ENCODE measurements around the gene MRGPRF. TPM values are rescaled to one million over a fixed set of nuclear protein-coding genes. Genes with fewer than 3 reads are reported as not detected.
A peak's percentile ranks its signal among the peaks of the same experiment; 100 is the strongest.

The MRGPRF gene
- total and polyA plus RNA-seq, 2 of the 8 experiments (the other 6 are each of a cell fraction or from before 2014, with no cell fraction given): 7.5 to 11.0 TPM

DNA sequence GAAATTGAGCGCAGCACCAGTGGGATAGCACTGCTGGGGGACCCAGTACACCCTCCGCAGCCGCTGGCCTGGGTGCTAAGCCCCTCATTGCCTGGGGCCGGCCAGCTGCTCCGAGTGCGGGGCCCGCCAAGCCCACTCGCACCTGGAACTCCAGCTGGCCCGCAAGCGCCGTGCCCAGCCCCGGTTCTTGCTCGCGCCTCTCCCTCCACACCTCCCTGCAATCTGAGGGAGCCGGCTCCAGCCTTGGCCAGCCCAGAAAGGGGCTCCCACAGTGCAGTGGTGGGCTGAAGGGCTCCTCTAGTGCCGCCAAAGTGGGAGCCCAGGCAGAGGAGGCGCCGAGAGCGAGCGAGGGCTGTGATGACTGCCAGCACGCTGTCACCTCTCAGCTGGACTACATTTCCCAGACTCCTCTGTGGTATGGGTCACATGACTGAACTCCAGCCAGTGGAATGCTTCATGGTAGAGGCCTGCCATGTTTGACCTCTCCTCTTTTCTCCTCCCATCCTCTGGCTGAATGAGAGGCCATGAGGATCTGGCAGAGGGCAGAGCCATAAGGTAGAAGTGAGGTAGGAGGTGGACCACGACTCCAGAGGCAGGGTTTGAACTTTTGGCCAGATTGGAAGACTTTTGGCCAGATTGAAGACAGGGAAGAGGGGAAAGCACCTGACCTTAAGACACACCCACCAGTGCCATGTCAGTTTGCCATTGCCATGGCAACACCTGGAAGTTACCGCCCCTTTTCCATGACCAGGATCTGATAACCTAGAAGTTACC, 38.4 kb downstream of the MRGPRF start (continued):
- TF ChIP-seq, protein P1, sequence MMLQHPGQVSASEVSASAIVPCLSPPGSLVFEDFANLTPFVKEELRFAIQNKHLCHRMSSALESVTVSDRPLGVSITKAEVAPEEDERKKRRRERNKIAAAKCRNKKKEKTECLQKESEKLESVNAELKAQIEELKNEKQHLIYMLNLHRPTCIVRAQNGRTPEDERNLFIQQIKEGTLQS (IDR thresholded peaks at IDR 0.05; ENCODE audit: insufficient read depth, low read depth, low read length): peak; percentile 43; the same call in 1 of the 2 replicates
- peak; percentile 86 for TF ChIP-seq YY1 (IDR thresholded peaks at IDR 0.05; ENCODE audit: low read depth, low read length)
- TF ChIP-seq, protein P2, sequence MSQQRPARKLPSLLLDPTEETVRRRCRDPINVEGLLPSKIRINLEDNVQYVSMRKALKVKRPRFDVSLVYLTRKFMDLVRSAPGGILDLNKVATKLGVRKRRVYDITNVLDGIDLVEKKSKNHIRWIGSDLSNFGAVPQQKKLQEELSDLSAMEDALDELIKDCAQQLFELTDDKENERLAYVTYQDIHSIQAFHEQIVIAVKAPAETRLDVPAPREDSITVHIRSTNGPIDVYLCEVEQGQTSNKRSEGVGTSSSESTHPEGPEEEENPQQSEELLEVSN (IDR thresholded peaks at IDR 0.05): no peak
- no peak for TF ChIP-seq EZH2 (IDR thresholded peaks at IDR 0.05; ENCODE audit: low read depth, low read length, severe bottlenecking)
- TF ChIP-seq GTF2F1 (IDR thresholded peaks at IDR 0.05; ENCODE audit: borderline replicate concordance, low read depth, low read length): no peak
- TF ChIP-seq NANOG (IDR thresholded peaks at IDR 0.05; ENCODE audit: insufficient read depth, low read depth, low read length, poor library complexity, severe bottlenecking): no peak
- TF ChIP-seq CTBP2 (IDR thresholded peaks at IDR 0.05; ENCODE audit: borderline replicate concordance, insufficient read depth, insufficient read length, low read length): no peak
- TF ChIP-seq RAD21 (IDR thresholded peaks at IDR 0.05 in 1 of 2, conservative IDR thresholded peaks at IDR 0.05 in 1 of 2; ENCODE audit: low read depth in 2 of 2, low read length in 2 of 2): no peak
- TF ChIP-seq JUND (IDR thresholded peaks at IDR 0.05; ENCODE audit: low read length): no peak
- TF ChIP-seq SP1 (IDR thresholded peaks at IDR 0.05; ENCODE audit: low read depth, low read length): no peak
- no peak for TF ChIP-seq SP2 (IDR thresholded peaks at IDR 0.05; ENCODE audit: low read length)
- TF ChIP-seq NRF1 (IDR thresholded peaks at IDR 0.05; ENCODE audit: low read depth, low read length): no peak
- no peak for TF ChIP-seq SIRT6 (IDR thresholded peaks at IDR 0.05; ENCODE audit: low read length)
- TF ChIP-seq CBX8 (IDR thresholded peaks at IDR 0.05; ENCODE audit: borderline replicate concordance, low read depth, low read length): no peak
- no peak for TF ChIP-seq KDM5A (IDR thresholded peaks at IDR 0.05; ENCODE audit: low read length)
- TF ChIP-seq RFX5 (IDR thresholded peaks at IDR 0.05; ENCODE audit: borderline replicate concordance, low read depth, low read length): no peak
- TF ChIP-seq, protein P3, sequence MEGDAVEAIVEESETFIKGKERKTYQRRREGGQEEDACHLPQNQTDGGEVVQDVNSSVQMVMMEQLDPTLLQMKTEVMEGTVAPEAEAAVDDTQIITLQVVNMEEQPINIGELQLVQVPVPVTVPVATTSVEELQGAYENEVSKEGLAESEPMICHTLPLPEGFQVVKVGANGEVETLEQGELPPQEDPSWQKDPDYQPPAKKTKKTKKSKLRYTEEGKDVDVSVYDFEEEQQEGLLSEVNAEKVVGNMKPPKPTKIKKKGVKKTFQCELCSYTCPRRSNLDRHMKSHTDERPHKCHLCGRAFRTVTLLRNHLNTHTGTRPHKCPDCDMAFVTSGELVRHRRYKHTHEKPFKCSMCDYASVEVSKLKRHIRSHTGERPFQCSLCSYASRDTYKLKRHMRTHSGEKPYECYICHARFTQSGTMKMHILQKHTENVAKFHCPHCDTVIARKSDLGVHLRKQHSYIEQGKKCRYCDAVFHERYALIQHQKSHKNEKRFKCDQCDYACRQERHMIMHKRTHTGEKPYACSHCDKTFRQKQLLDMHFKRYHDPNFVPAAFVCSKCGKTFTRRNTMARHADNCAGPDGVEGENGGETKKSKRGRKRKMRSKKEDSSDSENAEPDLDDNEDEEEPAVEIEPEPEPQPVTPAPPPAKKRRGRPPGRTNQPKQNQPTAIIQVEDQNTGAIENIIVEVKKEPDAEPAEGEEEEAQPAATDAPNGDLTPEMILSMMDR (IDR thresholded peaks at IDR 0.05; ENCODE audit: control extremely low read depth in 1 of 3, insufficient read depth in 1 of 3, low read depth in 1 of 3, low read length in 3 of 3): no peak
- TF ChIP-seq TCF12 (IDR thresholded peaks at IDR 0.05; ENCODE audit: low read depth, low read length): no peak

Data from H1 (cell line).